HepG2 (cell line): ENCODE measurements around the gene UTRN. TPM values are rescaled to one million over a fixed set of nuclear protein-coding genes. Genes with fewer than 3 reads are reported as not detected.

Source experiments
- ARID5B ChIP-seq: IDR thresholded peaks from 2 replicates; pipeline ENCODE4 v1.4.0; 2020; ENCODE audit warnings: mild to moderate bottlenecking, missing genetic modification reagents
- CCAR2 ChIP-seq: fragments of 200-400 bp; formaldehyde crosslinking; optimal IDR thresholded peaks from 2 replicates; pipeline ENCODE3; 2018; ENCODE audit warnings: low read depth, mild to moderate bottlenecking, low read length, moderate library complexity
- ELF3 ChIP-seq: IDR thresholded peaks from 2 replicates; pipeline ENCODE4 v1.6.1; 2016; ENCODE audit warnings: missing genetic modification reagents, missing compliant biosample characterization
- EP300 ChIP-seq, 3 experiments: sonication (generic) in 1 of 3; formaldehyde crosslinking in 1 of 3; IDR thresholded peaks; 2 replicates each; pipeline versions ENCODE4 v1.5.1 to v1.6.1; 2011 to 2020; ENCODE audit warnings: low read depth in 2 of 3, low read length in 2 of 3, borderline replicate concordance in 1 of 3, improper control_type of control experiment in 1 of 3, mild to moderate bottlenecking in 1 of 3, missing genetic modification reagents in 1 of 3, moderate library complexity in 1 of 3
- FOXK1 ChIP-seq: sonication (generic); formaldehyde crosslinking; IDR thresholded peaks from 2 replicates; pipeline ENCODE4 v1.4.0; 2020; ENCODE audit warnings: low read depth, missing genetic modification reagents, borderline replicate concordance
- FOXP1 ChIP-seq, 2 experiments: fragments of 450-650 bp in 1 of 2; IDR thresholded peaks; 2 replicates each; pipeline ENCODE4 v1.6.1; 2017 to 2018; ENCODE audit warnings: antibody characterized with exemption in 1 of 2
- ISL2 ChIP-seq: sonication (generic); formaldehyde crosslinking; IDR thresholded peaks from 2 replicates; pipeline ENCODE4 v1.5.0; 2020; ENCODE audit warnings: missing genetic modification reagents
- MAFF ChIP-seq: IDR thresholded peaks from 2 replicates; pipeline ENCODE4 v1.6.1; 2011; ENCODE audit warnings: low read depth, low read length, improper control_type of control experiment
- MBD4 ChIP-seq: IDR thresholded peaks from 2 replicates; pipeline ENCODE4 v1.6.1; 2012; ENCODE audit warnings: low read length, inconsistent platforms, borderline replicate concordance
- MED1 ChIP-seq: sonication (generic); formaldehyde crosslinking; IDR thresholded peaks from 2 replicates; pipeline ENCODE4 v1.4.0; 2020; ENCODE audit warnings: missing genetic modification reagents
- SALL1 ChIP-seq: sonication (generic); formaldehyde crosslinking; IDR thresholded peaks from 2 replicates; pipeline ENCODE4 v1.8.0; 2022; ENCODE audit warnings: mild to moderate bottlenecking, missing genetic modification reagents
- SAP130 ChIP-seq: IDR thresholded peaks from 2 replicates; pipeline ENCODE4 v1.6.1; 2016; ENCODE audit warnings: low read depth
- SNAI1 ChIP-seq: sonication (generic); formaldehyde crosslinking; IDR thresholded peaks from 2 replicates; pipeline ENCODE4 v1.5.0; 2020; ENCODE audit warnings: mild to moderate bottlenecking, missing genetic modification reagents, borderline replicate concordance
- STAG1 ChIP-seq: sonication (generic); formaldehyde crosslinking; IDR thresholded peaks from 2 replicates; pipeline ENCODE4 v1.4.0; 2020; ENCODE audit warnings: missing genetic modification reagents
- TBX2 ChIP-seq: sonication (generic); formaldehyde crosslinking; IDR thresholded peaks from 2 replicates; pipeline ENCODE4 v1.5.0; 2020; ENCODE audit warnings: missing genetic modification reagents, mild to moderate bottlenecking, borderline replicate concordance
- ZNF20 ChIP-seq: sonication (generic); formaldehyde crosslinking; IDR thresholded peaks from 2 replicates; pipeline ENCODE4 v1.4.0; 2020; ENCODE audit warnings: mild to moderate bottlenecking, moderate library complexity, missing genetic modification reagents
- ZNF878 ChIP-seq: sonication (generic); formaldehyde crosslinking; IDR thresholded peaks from 2 replicates; pipeline ENCODE4 v1.8.1; 2023; ENCODE audit warnings: mild to moderate bottlenecking, missing genetic modification reagents, moderate library complexity
- ZSCAN12 ChIP-seq: sonication (generic); formaldehyde crosslinking; IDR thresholded peaks from 2 replicates; pipeline ENCODE4 v1.9.0; 2021; ENCODE audit warnings: mild to moderate bottlenecking, missing genetic modification reagents
- polyA plus RNA-seq, 8 experiments: library from polyadenylated mRNA; depleted of rRNA in 3 of 8; stranded (reverse) in 7 of 8; unstranded in 1 of 8; fragments of >200 nt; fragmentation: Illumina TruSeq in 4 of 8; extraction: Trizol in 4 of 8; gene quantifications; 2 replicates each; pipeline versions ENCODE4 v1.2.1 to v1.2.3, GENCODE V29; 2011 to 2016; ENCODE audit warnings: low read depth in 4 of 8, missing spikeins in 1 of 8, mixed read lengths in 1 of 8; ENCODE audit not compliant: insufficient read depth in 1 of 8
- total RNA-seq, 5 experiments: library from RNA; depleted of rRNA; stranded (reverse); fragments of >200 nt; fragmentation: Illumina TruSeq; extraction: Trizol; gene quantifications; 2 replicates each; pipeline ENCODE4 v1.2.3, GENCODE V29; 2016; ENCODE audit warnings: low read depth in 1 of 5
- TF ChIP-seq, protein P1 (sequence below): sonication (generic); formaldehyde crosslinking; IDR thresholded peaks from 2 replicates; pipeline ENCODE4 v1.4.0; 2020; ENCODE audit warnings: missing genetic modification reagents, borderline replicate concordance
- TF ChIP-seq, protein P2 (sequence below): sonication (generic); formaldehyde crosslinking; IDR thresholded peaks from 2 replicates; pipeline ENCODE4 v1.5.0; 2020; ENCODE audit warnings: mild to moderate bottlenecking, missing genetic modification reagents, moderate library complexity

Gene UTRN
- total and polyA plus RNA-seq, 2 of the 13 experiments (the other 11 are each of a cell fraction or from before 2014, with no cell fraction given) = 102 to 116 TPM

- TF ChIP-seq ZSCAN12 (CRISPR knock-in tag) (0 out of 2 replicates have a peak, but pooled peaks have one; percentile 14), SAP130 (peak; percentile 77), FOXK1 (peak; percentile 45; the same call in 1 of the 2 replicates), SNAI1 (CRISPR knock-in tag) (no peak), MED1 (peak; percentile 69), ELF3 (peak; percentile 85), ZNF878 (CRISPR knock-in tag) (0 out of 2 replicates have a peak, but pooled peaks have one; percentile 48), MAFF (peak; percentile 97), FOXP1 (IDR thresholded peaks at IDR 0.05) (no peak), FOXP1 (CRISPR knock-in tag; IDR thresholded peaks at IDR 0.05) (0 out of 2 replicates have a peak, but pooled peaks have one; percentile 35), CCAR2 (no peak), MBD4 (peak; percentile 84; the same call in 1 of the 2 replicates), STAG1 (CRISPR knock-in tag) (0 out of 2 replicates have a peak, but pooled peaks have one; percentile 6), TBX2 (CRISPR knock-in tag) (peak; percentile 50; the same call in 1 of the 2 replicates), ISL2 (peak; percentile 52), ZNF20 (no peak), ARID5B (CRISPR knock-in tag) (peak; percentile 85), EP300 (IDR thresholded peaks at IDR 0.05; ENCODE audit: low read depth in 2 of 2, low read length in 2 of 2) (peak in 1 of 2 experiments; percentile 61; a peak in 1 of 4 replicates), EP300 (CRISPR knock-in tag; IDR thresholded peaks at IDR 0.05; ENCODE audit: borderline replicate concordance) (no peak), SALL1 (CRISPR knock-in tag) (peak; percentile 43; the same call in 1 of the 2 replicates)
- TF ChIP-seq, protein P1, sequence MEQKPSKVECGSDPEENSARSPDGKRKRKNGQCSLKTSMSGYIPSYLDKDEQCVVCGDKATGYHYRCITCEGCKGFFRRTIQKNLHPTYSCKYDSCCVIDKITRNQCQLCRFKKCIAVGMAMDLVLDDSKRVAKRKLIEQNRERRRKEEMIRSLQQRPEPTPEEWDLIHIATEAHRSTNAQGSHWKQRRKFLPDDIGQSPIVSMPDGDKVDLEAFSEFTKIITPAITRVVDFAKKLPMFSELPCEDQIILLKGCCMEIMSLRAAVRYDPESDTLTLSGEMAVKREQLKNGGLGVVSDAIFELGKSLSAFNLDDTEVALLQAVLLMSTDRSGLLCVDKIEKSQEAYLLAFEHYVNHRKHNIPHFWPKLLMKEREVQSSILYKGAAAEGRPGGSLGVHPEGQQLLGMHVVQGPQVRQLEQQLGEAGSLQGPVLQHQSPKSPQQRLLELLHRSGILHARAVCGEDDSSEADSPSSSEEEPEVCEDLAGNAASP (CRISPR knock-in tag) = peak; percentile 10; the same call in 1 of the 2 replicates
- TF ChIP-seq, protein P2, sequence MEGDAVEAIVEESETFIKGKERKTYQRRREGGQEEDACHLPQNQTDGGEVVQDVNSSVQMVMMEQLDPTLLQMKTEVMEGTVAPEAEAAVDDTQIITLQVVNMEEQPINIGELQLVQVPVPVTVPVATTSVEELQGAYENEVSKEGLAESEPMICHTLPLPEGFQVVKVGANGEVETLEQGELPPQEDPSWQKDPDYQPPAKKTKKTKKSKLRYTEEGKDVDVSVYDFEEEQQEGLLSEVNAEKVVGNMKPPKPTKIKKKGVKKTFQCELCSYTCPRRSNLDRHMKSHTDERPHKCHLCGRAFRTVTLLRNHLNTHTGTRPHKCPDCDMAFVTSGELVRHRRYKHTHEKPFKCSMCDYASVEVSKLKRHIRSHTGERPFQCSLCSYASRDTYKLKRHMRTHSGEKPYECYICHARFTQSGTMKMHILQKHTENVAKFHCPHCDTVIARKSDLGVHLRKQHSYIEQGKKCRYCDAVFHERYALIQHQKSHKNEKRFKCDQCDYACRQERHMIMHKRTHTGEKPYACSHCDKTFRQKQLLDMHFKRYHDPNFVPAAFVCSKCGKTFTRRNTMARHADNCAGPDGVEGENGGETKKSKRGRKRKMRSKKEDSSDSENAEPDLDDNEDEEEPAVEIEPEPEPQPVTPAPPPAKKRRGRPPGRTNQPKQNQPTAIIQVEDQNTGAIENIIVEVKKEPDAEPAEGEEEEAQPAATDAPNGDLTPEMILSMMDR = 0 out of 2 replicates have a peak, but pooled peaks have one; percentile 8
Measured at GRCh38 chr6:144264270-144265060, 20.7 kb upstream of the UTRN start (continued).
